Activated CD4-positive, alpha-beta T cell treated with anti-CD3 and anti-CD28 coated beads for 24 hours (primary cell): ENCODE results near the gene UNC5B.
A peak's percentile ranks its signal among the peaks of the same experiment; 100 is the strongest.
"Not testable (repeated sequence)": the region's sequence is repeated elsewhere in the genome, so short reads cannot be mapped to it uniquely, and the experiment has no call there.

Source experiments
- DNase-seq, 2 donors: peaks; one replicate each; pipeline ENCODE4 v3.0.0-alpha.2; 2020; ENCODE audit warnings: low read depth in 2 of 2

Gene UNC5B

DNA sequence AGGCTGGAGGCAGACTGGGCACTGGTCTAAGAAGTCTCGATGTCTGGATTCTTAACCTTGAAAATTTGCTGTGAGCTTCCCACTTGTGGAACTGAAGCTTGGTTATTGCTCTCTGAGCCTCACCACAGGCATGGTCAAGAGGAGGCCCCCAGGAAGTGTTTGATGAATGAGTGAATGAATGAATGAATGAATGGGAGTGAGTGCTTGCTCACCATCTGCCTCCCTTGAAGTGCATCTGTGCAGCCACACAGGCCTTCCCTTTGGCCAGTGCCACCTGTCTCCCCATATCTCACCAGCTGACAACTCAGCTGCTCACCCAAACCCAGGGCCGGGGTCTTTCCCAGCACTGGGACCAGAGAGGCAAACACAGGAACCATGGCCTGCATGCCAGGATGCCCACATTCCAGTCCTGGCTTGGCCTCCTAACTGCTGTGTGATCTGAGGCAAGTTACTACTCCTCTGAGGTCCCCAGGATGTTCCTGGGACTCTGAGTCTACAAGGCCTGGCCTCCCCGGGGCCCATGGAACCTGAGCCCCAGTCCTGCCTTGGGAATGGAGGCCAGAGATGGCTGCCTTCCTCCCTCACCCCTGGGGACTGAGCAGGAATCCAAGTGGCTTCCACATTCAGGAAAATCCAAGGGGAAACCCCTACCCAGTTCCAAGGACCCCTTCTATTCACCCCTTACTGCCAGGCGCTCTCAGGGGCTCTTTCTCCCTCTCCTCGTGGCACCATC is 55.3 kb downstream of the UNC5B start:
- no peak for DNase-seq

DNA sequence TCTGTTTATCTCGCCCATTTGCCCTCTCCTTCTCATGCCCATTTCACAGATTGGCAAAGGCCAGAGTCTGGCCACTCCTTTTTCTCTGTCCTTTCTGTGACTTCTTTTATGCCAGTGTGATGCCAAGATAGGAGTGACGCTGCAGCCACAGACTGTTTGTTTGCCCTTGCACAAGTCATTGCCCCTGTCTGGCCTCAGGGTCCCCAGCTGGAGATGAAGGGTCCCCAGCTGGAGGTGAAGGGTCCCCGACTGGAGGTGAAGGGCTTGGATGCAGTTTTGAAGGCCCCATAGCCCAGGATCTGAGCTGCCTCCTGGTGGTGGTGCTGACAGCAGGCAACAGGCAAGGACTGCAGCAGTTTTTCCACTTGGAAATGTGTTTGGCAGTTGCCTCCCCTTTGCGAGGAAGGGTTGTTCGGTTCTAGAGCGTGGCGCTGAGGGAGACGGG is 55.9 kb downstream of the UNC5B start:
- no peak for DNase-seq

DNA sequence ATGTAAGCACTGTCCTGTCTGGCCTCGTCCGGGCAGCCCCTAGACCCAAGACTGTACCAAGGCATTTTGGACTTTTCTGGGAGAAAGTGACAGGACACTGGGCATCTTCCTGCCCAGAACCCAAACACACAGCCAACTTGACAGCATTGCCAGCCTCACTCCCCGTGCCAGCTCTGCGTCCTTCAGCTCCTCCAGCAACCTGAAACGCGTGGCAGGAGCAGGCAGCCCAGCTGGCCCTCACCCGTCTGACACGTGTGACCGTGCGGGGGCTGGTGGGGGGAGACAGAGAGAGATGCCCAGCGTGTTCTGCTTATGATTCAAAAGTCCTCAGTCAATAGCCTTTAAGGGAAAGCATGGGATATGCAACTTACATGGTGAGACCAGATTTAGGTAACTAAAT is 56.4 kb downstream of the UNC5B start:
- DNase-seq, result no peak

- DNase-seq, result no peak
Observed at GRCh38 chr10:71269301-71270288, 57.2 kb downstream of the UNC5B start.

GRCh38 chr10:71270301-71271220 is 58.2 kb downstream of the UNC5B start:
- peak in 1 of 2 donors; percentile 9 for DNase-seq

GRCh38 chr10:71271662-71272055 is 59.3 kb downstream of the UNC5B start:
- no peak for DNase-seq

- DNase-seq, result no peak
Observed at GRCh38 chr10:71272056-71272771, 59.8 kb downstream of the UNC5B start.

- DNase-seq, result not testable (repeated sequence)
Observed at GRCh38 chr10:71272974-71273373, 60.6 kb downstream of the UNC5B start.

DNA sequence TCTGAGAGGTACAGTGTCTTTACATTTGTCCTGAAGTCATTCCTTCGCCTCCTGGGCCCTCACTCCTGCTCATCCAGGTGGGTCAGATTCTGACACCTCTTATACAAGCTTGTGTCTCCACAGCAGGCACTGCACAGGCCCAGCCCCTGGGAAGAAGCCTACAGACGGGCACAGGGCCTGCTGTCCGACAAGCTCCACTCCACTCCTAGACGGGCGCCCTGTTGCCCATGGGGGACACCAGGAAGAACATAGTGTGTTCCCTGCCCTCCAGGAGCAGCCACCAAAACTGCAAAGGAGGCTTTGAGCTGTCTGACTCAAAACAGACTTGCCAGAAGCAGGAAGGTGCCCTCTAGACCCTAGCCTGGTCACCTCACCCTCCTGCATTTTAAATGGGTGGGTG is 61.1 kb downstream of the UNC5B start:
- DNase-seq, result no peak

DNA sequence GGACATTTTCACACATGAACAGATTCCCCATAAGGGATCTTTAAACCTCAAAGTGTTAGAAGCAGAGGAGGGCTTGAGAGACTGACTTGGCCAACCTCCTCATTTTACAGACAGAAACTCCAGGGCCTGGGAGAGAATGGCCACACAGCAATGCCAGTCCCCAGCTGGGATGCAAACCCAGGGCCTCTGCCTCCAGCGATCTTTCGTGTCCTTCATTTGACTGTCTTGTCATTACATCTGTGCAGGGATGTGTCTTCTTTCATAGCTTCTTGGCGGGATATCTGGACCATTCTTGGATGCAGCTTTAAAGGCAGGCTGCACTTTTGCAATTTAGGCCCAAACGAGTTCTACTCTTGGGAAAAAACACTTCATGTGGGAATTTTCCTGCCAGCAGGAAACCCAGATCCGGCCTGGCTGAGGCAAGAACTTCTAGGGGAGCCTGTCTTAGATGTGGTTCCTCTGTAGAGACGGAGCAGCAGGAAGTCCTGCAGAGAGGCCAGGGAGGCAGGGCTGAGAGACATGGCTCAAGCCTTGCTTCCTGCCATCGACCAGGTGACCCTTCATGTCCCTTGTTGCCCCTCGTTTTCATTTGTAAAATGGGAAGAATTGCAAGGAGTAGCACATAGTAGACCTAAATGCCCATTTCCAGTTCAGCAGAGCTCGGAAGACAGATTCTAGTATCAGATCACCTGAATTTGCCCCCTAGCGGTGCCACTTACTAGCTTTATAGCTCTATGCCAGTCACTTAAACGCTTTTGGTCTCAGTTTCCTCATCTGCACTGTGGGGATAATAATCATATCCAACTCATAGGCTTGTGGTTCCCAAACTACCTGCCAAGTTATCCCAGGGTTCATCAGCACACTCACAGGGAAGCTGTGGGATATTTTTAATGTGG is 62.8 kb downstream of the UNC5B start:
- DNase-seq, result no peak

DNA sequence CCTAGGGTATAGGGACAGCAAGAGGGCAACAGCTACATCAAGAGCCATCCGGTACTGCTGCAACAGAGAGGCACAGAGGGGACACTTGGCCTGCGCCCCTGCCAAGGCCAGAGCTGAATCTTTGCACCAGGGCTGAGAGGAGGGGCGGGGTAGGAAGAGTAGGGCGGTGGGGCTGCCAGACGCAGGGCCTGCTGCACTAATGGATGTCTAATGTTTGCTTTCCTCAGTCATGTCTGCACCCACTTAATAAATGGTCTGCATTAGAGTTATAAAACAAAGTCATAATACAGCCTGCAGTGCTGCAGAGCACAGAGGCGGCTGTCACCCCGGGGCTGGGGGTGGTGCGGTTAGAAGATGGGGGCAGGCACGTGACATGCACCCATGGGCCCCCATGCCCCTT is 64.5 kb downstream of the UNC5B start:
- no peak for DNase-seq

DNA sequence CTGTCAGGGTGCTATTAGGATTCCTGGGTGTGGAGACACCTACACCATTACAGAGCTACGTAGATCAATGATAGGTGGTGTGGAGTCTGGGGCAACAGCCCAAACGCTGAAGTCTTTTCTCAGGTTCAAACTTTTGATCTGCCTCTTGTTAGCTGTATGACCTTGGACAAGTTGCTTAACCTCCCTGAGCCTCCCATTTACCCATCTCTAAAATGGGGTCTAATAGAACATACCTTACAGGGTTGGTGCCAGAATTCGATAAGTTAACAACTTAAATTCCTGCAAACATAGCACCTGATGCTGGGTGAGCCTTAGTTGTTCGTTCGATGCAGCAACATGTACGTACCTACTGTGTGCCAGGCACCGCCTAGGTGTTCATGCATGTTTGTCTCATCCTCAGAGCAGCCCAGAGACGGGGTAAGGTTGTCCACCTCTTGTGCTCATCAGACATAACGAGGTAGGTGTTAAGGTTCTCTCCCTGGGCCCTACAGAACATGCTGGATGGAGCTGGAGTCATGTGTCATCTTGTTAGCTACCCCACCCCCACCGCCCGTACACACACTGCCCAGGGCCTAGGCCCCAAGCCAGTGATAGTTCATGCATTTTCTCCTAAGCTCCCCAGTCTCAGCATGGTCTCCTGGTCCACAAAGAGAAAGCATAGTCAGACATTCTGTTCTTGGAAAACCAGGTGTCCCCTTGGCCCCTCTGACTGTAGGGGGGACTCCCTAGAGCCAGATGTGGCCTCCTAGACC is 65.7 kb downstream of the UNC5B start:
- DNase-seq, result no peak

GRCh38 chr10:71278691-71279588 is 66.6 kb downstream of the UNC5B start:
- no peak for DNase-seq

DNA sequence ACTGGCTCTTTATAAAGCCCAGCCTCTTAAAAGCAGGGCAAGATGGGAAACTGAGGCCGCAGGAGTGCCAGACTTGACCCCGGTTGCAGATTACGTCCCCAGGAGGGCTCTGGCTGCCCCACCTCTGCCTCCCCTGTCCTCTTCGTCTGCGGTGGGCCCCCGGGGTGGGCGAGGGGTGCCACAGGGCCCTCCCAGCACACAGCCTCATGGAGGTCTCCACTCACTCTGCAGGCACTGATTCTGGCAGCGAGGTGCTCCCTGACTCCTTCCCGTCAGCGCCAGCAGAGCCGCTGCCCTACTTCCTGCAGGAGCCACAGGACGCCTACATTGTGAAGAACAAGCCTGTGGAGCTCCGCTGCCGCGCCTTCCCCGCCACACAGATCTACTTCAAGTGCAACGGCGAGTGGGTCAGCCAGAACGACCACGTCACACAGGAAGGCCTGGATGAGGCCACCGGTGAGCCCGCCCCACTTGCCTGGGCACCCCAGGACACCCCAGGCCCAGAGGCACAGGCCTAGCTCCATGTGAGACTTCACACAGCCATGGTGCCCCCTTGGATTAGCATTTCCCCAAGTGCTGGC is 67.3 kb downstream of the UNC5B start:
- DNase-seq, result no peak

GRCh38 chr10:71280216-71280615 is 67.8 kb downstream of the UNC5B start:
- no peak for DNase-seq

- DNase-seq, result no peak
Observed at GRCh38 chr10:71280825-71281224, 68.5 kb downstream of the UNC5B start.

- no peak for DNase-seq
Observed at GRCh38 chr10:71281646-71282322, 69.4 kb downstream of the UNC5B start.
